ENCODE results near the gene LMNA.

Gene LMNA

DNA sequence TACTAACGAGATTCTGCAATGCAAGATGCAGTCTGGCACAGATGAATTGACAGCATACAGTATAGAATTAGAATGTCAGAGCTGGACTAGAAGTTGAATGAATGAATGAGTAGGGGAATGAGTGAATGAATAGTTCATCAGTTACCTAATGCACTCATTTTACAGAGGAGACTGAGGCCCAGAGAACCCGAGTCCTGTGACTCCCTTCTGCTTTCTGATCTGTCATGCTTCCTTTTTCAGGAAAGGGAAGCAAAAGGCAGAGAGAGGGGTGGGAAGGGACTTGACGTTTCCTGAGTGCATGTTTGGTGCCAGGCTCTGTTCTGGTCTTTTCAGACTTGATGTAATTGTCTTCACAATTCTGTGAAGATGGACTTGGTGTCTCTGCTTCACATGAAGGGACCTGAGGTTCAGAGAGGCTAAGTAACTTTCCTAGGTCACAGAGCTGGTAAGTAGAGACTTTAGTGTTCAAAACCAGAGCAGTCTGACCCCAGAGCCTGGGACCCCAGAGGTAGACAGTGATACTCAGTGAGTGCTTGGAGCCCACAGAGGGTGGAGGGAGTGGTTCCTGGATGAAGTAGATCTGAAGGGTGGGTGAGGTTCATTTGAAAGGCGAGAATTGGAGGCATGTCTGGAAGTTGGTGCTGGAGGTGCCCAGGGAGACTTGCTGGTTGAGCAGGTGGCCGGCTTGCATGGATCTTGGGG, 24.2 kb upstream of the LMNA start:
- TF ChIP-seq, protein P1, sequence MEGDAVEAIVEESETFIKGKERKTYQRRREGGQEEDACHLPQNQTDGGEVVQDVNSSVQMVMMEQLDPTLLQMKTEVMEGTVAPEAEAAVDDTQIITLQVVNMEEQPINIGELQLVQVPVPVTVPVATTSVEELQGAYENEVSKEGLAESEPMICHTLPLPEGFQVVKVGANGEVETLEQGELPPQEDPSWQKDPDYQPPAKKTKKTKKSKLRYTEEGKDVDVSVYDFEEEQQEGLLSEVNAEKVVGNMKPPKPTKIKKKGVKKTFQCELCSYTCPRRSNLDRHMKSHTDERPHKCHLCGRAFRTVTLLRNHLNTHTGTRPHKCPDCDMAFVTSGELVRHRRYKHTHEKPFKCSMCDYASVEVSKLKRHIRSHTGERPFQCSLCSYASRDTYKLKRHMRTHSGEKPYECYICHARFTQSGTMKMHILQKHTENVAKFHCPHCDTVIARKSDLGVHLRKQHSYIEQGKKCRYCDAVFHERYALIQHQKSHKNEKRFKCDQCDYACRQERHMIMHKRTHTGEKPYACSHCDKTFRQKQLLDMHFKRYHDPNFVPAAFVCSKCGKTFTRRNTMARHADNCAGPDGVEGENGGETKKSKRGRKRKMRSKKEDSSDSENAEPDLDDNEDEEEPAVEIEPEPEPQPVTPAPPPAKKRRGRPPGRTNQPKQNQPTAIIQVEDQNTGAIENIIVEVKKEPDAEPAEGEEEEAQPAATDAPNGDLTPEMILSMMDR (conservative IDR thresholded peaks at IDR 0.05; ENCODE audit: control insufficient read depth, insufficient read depth, low read depth, low read length): no peak
- DNase-seq (ENCODE audit: low read depth): no peak
- no peak overlapping the region for H3K4me3 ChIP-seq (ENCODE audit: control insufficient read depth, low read depth, low read length)

DNA sequence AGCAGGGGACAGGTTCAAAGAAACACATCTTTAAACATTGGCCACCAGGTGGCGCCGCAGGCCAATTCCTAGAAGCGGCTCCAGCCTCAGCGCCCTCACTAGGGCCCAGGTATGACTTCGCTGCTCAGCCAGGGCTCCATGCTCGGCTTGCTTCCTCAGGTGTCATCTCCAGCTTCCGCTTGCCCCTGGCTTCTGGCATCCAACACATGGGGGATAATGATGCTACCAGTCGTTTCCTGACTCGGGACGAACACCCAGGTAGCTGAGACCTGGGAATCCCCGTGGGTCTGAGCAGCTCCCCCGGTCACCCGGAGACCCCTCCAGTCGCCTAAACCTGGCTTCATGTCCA, 23.7 kb upstream of the LMNA start:
- H3K4me3 ChIP-seq (ENCODE audit: control insufficient read depth, low read depth, low read length): no peak overlapping the region
- DNase-seq (ENCODE audit: low read depth): peak; percentile 78
- TF ChIP-seq, protein P1 (conservative IDR thresholded peaks at IDR 0.05; ENCODE audit: control insufficient read depth, insufficient read depth, low read depth, low read length): peak; percentile 71

DNA sequence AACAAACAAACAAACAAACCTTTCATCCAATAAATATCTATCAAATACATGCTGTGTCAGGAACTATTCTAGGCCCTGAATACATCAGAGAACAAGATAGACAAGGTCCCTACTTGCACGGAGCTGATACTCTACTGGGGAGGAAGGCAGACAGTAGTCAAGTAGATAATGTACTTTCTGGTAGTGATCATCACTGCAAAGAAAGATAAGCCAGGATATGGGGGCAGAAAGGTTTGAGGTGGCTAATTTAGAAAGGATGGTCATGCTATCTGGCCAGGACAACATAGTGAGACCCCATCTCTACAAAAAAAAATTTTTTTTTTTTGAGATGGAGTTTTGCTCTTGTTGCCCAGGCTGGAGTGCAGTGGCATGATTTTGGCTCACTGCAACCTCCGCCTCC, 22.9 kb upstream of the LMNA start:
- no peak overlapping the region for H3K4me3 ChIP-seq (ENCODE audit: control insufficient read depth, low read depth, low read length)
- no peak for DNase-seq (ENCODE audit: low read depth)
- TF ChIP-seq, protein P1 (conservative IDR thresholded peaks at IDR 0.05; ENCODE audit: control insufficient read depth, insufficient read depth, low read depth, low read length): no peak

DNA sequence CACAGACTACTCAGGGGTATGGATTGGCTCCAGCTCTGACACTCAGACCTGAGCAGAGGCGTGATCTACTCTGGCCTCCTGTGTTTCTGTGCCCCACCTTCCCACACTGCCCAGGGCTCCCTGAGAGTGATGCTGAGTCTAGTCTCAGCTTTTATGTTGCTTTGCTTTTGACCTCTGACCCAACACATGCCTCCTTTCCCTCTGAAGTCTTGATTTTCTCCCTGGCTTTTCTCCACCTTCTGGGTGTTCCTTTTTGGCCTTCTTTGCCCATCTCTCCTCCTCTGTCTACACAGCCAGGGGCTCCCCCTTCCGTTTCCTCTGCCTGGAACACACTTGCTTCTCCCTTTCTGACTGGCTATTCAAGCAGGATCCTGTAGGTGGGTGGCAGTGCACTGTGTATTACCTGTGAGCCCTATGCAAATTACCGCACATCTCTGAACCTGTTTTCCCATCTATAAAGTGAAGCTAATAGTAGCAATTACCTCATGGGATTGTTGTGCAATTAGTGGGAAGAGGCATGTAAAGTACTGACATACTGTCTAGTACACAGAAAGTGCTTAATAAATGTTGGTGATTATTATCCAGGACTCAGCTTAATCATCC, 18.5 kb upstream of the LMNA start:
- DNase-seq (ENCODE audit: low read depth): peak; percentile 36
- H3K4me3 ChIP-seq (ENCODE audit: control insufficient read depth, low read depth, low read length): no peak overlapping the region
- TF ChIP-seq, protein P1 (conservative IDR thresholded peaks at IDR 0.05; ENCODE audit: control insufficient read depth, insufficient read depth, low read depth, low read length): no peak

DNA sequence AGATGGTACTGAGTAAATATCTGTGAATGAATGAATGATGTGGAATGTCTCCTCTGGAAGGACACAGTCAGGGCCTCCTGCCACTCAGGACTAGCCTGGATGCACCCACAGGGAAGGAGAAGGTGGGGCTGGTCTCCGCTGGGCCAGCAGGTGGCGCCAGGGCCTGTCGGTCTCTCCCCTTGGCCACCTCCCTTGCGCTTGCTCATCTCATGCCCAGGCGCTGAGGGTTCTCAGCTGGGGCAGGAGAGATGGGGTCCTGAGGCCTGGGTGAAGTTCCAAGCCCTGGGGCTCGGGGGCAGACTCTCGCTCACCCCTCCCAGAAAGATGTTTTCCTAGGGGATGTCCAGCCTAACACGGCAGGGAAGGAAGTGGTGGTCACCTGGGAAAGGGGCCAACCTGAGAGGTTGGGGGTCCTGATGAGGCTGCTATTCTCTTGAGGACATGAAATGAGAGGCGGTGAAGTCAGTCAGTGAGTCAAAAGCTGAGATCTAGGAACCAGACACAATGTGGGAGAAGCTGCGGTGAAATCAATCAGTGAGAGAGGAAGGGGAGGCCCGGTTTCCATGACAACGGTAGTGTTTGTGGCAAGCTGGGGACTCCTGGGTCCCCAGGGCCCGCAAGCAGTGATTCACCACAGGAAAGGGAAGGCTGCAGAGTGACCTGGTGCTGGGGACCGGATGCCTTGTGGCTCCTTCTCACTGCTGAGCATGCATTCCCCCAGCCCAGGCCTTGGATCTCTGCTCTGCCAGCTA, 17.7 kb upstream of the LMNA start:
- DNase-seq (ENCODE audit: low read depth): peak; percentile 83
- TF ChIP-seq, protein P1 (conservative IDR thresholded peaks at IDR 0.05; ENCODE audit: control insufficient read depth, insufficient read depth, low read depth, low read length): peak; percentile 94
- H3K4me3 ChIP-seq (ENCODE audit: control insufficient read depth, low read depth, low read length): no peak overlapping the region

DNA sequence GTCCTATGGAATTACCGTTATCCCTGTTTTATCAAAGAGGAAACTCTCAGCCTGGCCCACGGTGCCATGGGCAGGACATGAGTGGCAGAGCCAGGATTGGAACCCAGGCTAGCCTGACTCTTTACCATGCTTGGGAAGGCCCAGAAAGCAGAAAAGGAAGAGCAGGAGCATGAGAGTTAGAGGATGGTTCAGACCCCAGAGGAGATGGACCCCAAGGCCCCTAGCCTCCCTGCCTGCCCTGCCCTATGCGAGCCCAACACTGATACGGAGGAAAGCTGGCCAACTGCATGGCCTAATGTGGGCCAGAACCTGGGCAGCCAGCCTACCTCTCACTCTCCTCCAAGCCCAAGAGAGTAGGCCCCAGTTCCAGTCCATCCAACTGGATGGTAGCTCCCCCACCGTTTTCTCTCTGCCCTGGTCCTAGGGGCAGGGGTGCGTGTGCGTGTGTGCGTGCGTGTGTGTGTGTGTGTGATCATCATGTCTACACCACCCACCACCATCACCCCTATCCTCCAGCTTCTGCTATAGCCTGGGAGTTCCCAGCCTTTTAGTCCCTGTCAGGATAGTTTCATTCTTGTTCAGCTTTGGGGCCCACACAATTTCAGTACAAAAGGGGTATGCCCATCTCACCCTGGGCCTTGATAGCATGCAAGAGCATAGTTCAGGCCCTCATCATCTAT, 16.9 kb upstream of the LMNA start:
- no peak for DNase-seq (ENCODE audit: low read depth)
- no peak overlapping the region for H3K4me3 ChIP-seq (ENCODE audit: control insufficient read depth, low read depth, low read length)
- TF ChIP-seq, protein P1 (conservative IDR thresholded peaks at IDR 0.05; ENCODE audit: control insufficient read depth, insufficient read depth, low read depth, low read length): no peak

Measured in fibroblast of mammary gland (primary cell).